ENCODE measurements around the gene RIN3. TPM values are rescaled to one million over a fixed set of nuclear protein-coding genes. Genes with fewer than 3 reads are reported as not detected.

The RIN3 gene
- total and polyA plus RNA-seq, 10 of the 15 experiments (the other 5 are each of a cell fraction or from before 2014, with no cell fraction given) = 0.91 to 23.3 (median 6.3) TPM

DNA sequence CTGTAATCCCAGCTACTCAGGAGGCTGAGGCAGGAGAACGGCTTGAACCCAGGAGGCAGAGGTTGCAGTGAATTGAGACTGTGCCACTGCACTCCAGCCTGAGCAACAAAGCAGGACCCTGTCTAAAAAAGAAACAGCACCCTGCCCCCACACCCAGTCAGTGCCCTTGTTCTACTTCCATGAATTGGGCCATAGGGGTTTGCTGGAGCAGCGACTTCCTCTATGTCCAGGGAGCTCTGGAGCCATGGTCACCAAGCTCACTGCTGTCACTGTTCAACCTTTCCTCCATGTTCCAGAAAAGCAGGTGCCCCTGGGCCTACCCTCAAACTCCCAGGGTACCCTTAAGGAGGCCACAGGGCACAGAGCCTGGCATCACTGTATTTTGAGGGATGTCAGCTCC, 116.8 kb downstream of the RIN3 start (continued):
- TF ChIP-seq FOS (IDR thresholded peaks at IDR 0.05; ENCODE audit: borderline replicate concordance, extremely low read depth, insufficient read length) (no peak), IRF5 (IDR thresholded peaks at IDR 0.05; ENCODE audit: borderline replicate concordance) (no peak), RB1 (IDR thresholded peaks at IDR 0.05; ENCODE audit: borderline replicate concordance) (no peak), IKZF1 (conservative IDR thresholded peaks at IDR 0.05) (no peak), KLF5 (IDR thresholded peaks at IDR 0.05; ENCODE audit: partially characterized antibody) (no peak), BMI1 (IDR thresholded peaks at IDR 0.05; ENCODE audit: borderline replicate concordance) (no peak), ZSCAN29 (IDR thresholded peaks at IDR 0.05) (no peak)

GRCh38 chr14:92631098-92631497, 117.5 kb downstream of the RIN3 start:
- H3K4me2 ChIP-seq (ENCODE audit: control insufficient read depth, insufficient read depth) = no peak overlapping the region
- SMC1A ChIA-PET (ENCODE audit: uncharacterized antibody, unreplicated experiment) = interaction anchor here (0.7 to 2.2 kb wide), 4 partner anchors 13 to 63 kb away, joined by 3 to 7 read pairs (median 4); no protein-coding TSS in a partner anchor
- H3K9ac ChIP-seq (ENCODE audit: control insufficient read depth, insufficient read depth, low read length) = no peak overlapping the region
- no peaks in the 10 kb centered on the region; a peak in 1 of 4 replicates for H3K36me3 ChIP-seq (ENCODE audit: control insufficient read depth in 2 of 2, insufficient read depth in 2 of 2, low read length in 1 of 2)
- H4K20me1 ChIP-seq (ENCODE audit: control insufficient read depth, insufficient read depth) = no peaks in the 10 kb centered on the region
- TF ChIP-seq SP1 (IDR thresholded peaks at IDR 0.05; ENCODE audit: low read depth, low read length) (no peak), RB1 (IDR thresholded peaks at IDR 0.05; ENCODE audit: borderline replicate concordance) (no peak), HDAC2 (IDR thresholded peaks at IDR 0.05) (no peak), SMC3 (IDR thresholded peaks at IDR 0.05; ENCODE audit: borderline replicate concordance, low read length) (no peak), TCF7 (IDR thresholded peaks at IDR 0.05; ENCODE audit: borderline replicate concordance) (no peak), NR2F1 (conservative IDR thresholded peaks at IDR 0.05) (no peak)
- intact Hi-C loops (cut with micrococcal nuclease; ENCODE audit: unreplicated experiment) = no loop called here
- in situ Hi-C loops (cut with MboI) = no loop called here
- DNase-seq (ENCODE audit: low read depth, low spot score) (no peak), ATAC-seq (no peak), FAIRE-seq (no peak)
- H3K9me3 ChIP-seq (replicated peaks; ENCODE audit: control insufficient read depth, insufficient read depth, low read length) = peaks cover 14% of the 10 kb centered on the region; the same call in 2 of the 3 replicates
- H3K4me3 ChIP-seq = no peak overlapping the region
- POLR2A ChIA-PET = no interaction called here
- CTCF ChIA-PET = interaction anchor here (0.6 kb wide), 1 partner anchor 170 kb away, joined by 3 read pairs; no protein-coding TSS in a partner anchor
- H2AFZ ChIP-seq (ENCODE audit: control insufficient read depth, low read depth, low read length) = no peak overlapping the region
- no TSS peak for BruUV-seq (replicated peaks)
- H3K79me2 ChIP-seq (ENCODE audit: control insufficient read depth, insufficient read depth, low read length) = no peaks in the 10 kb centered on the region
- peaks cover 3% of the 10 kb centered on the region; the same call in 1 of the 2 replicates for H3K4me1 ChIP-seq (ENCODE audit: control insufficient read depth, insufficient read depth, low read length)
- WGBS (ENCODE audit: insufficient coverage, insufficient replicate concordance, low lambda C conversion rate, missing lambda C conversion rate) = 66% methylated on average over 4 of the region's 4 CpGs
- no peaks in the 10 kb centered on the region; a peak in 1 of 4 replicates for H3K27me3 ChIP-seq (replicated peaks in 1 of 2; ENCODE audit: control insufficient read depth in 2 of 2, insufficient read depth in 2 of 2, low read length in 1 of 2)
- RAD21 ChIA-PET (ENCODE audit: unreplicated experiment) = interaction anchor here (0.7 to 1.0 kb wide), 2 partner anchors 21 to 50 kb away, joined by 4 read pairs; no protein-coding TSS in a partner anchor
- H3K27ac ChIP-seq (ENCODE audit: control insufficient read depth, insufficient read depth) = no peak overlapping the region
